Large intestine (tissue), 3 donors: ENCODE results near the gene EID2. TPM values are rescaled to one million over a fixed set of nuclear protein-coding genes. Genes with fewer than 3 reads are reported as not detected.

Experiments
- DNase-seq, 2 donors: peaks; one replicate each; pipeline versions ENCODE4 v3.0.0 to v3.0.0-alpha.2; 2013
- H3K27ac ChIP-seq: one replicate; pipeline ENCODE4 v1.5.1; 2013; ENCODE audit warnings: low read length
- H3K27me3 ChIP-seq: 2 replicates; pipeline ENCODE4 v1.6.1; 2013; ENCODE audit warnings: low read length; ENCODE audit not compliant: control insufficient read depth, insufficient read depth
- H3K36me3 ChIP-seq: 2 replicates; pipeline ENCODE4 v1.6.1; 2013; ENCODE audit warnings: low read length; ENCODE audit not compliant: control insufficient read depth, insufficient read depth
- H3K4me1 ChIP-seq: one replicate; pipeline ENCODE4 v1.6.1; 2013; ENCODE audit warnings: low read length; ENCODE audit not compliant: control insufficient read depth, insufficient read depth
- H3K4me3 ChIP-seq: one replicate; pipeline ENCODE4 v1.5.1; 2013; ENCODE audit warnings: low read length
- H3K9me3 ChIP-seq: one replicate; pipeline ENCODE4 v1.6.1; 2013; ENCODE audit warnings: mild to moderate bottlenecking, low read depth, low read length, moderate library complexity; ENCODE audit not compliant: control insufficient read depth
- WGBS: methylation state at CpG from one replicate; pipeline ENCODE4 v1.1.5; 2013; ENCODE audit warnings: low lambda C conversion rate; ENCODE audit not compliant: insufficient coverage; 5-methylcytosine and 5-hydroxymethylcytosine counted together
- polyA plus RNA-seq: library from polyadenylated mRNA; unstranded; fragments of 120-200 nt; gene quantifications from one replicate; pipeline ENCODE4 v1.2.1, GENCODE V29; 2013

EID2 gene
- polyA plus RNA-seq, 1 donor: 11.2 TPM

DNA sequence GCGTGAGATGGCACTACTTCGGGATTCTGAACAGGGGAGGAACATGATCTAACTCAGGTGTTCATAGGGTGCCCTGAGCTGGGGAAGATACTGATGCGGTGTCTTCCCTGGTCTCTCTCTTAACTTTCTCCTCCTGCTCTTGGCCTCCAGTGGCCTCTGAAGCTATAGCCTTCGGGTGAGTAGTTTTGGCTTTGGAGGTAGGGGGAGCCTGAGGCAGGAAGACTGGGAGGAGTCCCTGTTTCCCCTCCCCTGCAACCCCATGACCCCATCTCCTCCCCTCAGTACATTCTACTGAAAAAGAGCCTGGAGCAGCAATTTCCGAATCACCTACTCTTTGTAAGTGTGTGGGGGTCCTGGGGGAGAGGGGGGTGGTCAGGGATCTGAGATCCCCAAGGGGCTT is 21.5 kb downstream of the EID2 start:
- peaks cover 6% of the 10 kb centered on the region for H3K9me3 ChIP-seq
- WGBS: no CpG with 5 or more reads among the region's 5 CpGs
- no peak for DNase-seq

DNA sequence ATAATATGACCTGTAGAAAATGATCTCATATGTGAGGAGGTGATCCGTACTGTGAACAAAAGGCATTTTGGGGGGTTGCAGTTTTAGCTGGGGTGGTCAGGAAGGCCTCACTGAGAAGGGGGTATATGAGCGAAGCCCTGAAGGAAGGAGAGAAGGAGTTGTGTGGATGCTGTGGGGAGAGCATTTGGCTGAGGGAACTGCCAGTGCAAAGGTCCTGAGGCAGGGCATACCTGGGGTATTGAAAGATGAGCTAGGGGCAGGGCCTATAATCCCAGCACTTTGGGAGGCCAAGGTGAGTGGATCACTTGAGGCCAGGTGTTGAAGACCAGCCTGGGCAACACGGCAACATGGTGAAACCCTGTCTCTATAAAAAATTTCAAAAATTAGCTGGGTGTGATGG is 22.5 kb downstream of the EID2 start:
- H3K27ac ChIP-seq: no peak overlapping the region
- H3K27me3 ChIP-seq: peaks cover 55% of the 10 kb centered on the region
- no peaks in the 10 kb centered on the region for H3K36me3 ChIP-seq
- DNase-seq: no peak
- H3K4me1 ChIP-seq: peaks cover 8% of the 10 kb centered on the region
- WGBS: no CpG with 5 or more reads among the region's 3 CpGs
- H3K4me3 ChIP-seq: no peak overlapping the region
- peaks cover 6% of the 10 kb centered on the region for H3K9me3 ChIP-seq

More for the DNA sequence above, 21.5 kb downstream of the EID2 start:
- Histone ChIP-seq H3K4me3 (no peak overlapping the region), H3K27ac (no peak overlapping the region), H3K27me3 (peaks cover 45% of the 10 kb centered on the region), H3K4me1 (peaks cover 8% of the 10 kb centered on the region), H3K36me3 (no peaks in the 10 kb centered on the region)

- 29% methylated on average over 1 of the region's 6 CpGs for WGBS
- Histone ChIP-seq H3K4me1 (peaks cover 8% of the 10 kb centered on the region), H3K27ac (no peak overlapping the region), H3K9me3 (peaks cover 6% of the 10 kb centered on the region), H3K36me3 (no peaks in the 10 kb centered on the region), H3K4me3 (no peak overlapping the region), H3K27me3 (peaks cover 61% of the 10 kb centered on the region)
- DNase-seq: no peak
Observed at GRCh38 chr19:39516270-39516669, 23.7 kb downstream of the EID2 start.

GRCh38 chr19:39515551-39516191 is 24.3 kb downstream of the EID2 start:
- Histone ChIP-seq H3K27me3 (peaks cover 61% of the 10 kb centered on the region), H3K9me3 (peaks cover 6% of the 10 kb centered on the region), H3K27ac (no peak overlapping the region), H3K36me3 (no peaks in the 10 kb centered on the region), H3K4me1 (peaks cover 8% of the 10 kb centered on the region), H3K4me3 (peak overlapping the region; percentile 24)
- DNase-seq: peak in 1 of 2 donors; percentile 16
- WGBS: no CpG with 5 or more reads among the region's 44 CpGs

GRCh38 chr19:39514840-39515550 is 25.0 kb downstream of the EID2 start, which contains the start of gene SELENOV:
Gene SELENOV, plus strand, starts transcription at chr19:39515139. Its CDS starts 74 bp downstream, at chr19:39515213.
- 0% methylated on average over 2 of the region's 56 CpGs for WGBS
- peak in 1 of 2 donors; percentile 26 for DNase-seq
- H3K36me3 ChIP-seq: no peaks in the 10 kb centered on the region
- H3K4me3 ChIP-seq: peak within 1 kb of the TSS; percentile 24
- H3K4me1 ChIP-seq: peaks cover 8% of the 10 kb centered on the region
- H3K27me3 ChIP-seq: peaks cover 61% of the 10 kb centered on the region
- H3K27ac ChIP-seq: no peak within 1 kb of the TSS
- H3K9me3 ChIP-seq: peaks cover 6% of the 10 kb centered on the region

GRCh38 chr19:39512988-39513387 is 27.0 kb downstream of the EID2 start:
- H3K27ac ChIP-seq: no peak overlapping the region
- no peak overlapping the region for H3K4me3 ChIP-seq
- WGBS: no CpG with 5 or more reads among the region's 2 CpGs
- no peak for DNase-seq
- peaks cover 71% of the 10 kb centered on the region for H3K27me3 ChIP-seq
- peaks cover 8% of the 10 kb centered on the region for H3K4me1 ChIP-seq
- H3K36me3 ChIP-seq: no peaks in the 10 kb centered on the region
- peaks cover 6% of the 10 kb centered on the region for H3K9me3 ChIP-seq

DNA sequence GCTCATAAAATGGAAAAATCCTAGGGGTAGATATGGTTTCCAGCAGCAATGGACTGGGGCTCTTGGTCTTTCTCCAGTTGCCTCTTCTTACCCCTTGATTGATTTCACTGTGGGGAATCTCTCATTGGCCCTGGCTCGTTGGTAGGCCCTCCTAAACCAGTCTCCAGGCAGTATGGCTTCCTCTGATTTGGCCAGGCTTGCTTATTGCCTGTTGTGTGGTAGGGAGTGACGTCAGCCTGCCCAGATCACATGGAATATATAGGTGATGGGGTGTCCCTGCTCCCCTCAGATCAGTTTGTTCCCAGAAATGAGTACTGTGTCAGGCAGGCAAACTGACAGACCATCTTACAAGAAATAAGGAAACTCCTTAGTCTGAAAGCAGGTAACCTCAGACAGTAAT is 30.7 kb downstream of the EID2 start:
- Histone ChIP-seq H3K9me3 (peaks cover 3% of the 10 kb centered on the region), H3K4me3 (no peak overlapping the region), H3K27me3 (peaks cover 73% of the 10 kb centered on the region), H3K27ac (no peak overlapping the region), H3K4me1 (no peaks in the 10 kb centered on the region), H3K36me3 (no peaks in the 10 kb centered on the region)
- no peak for DNase-seq
- no CpG with 5 or more reads among the region's 2 CpGs for WGBS

DNA sequence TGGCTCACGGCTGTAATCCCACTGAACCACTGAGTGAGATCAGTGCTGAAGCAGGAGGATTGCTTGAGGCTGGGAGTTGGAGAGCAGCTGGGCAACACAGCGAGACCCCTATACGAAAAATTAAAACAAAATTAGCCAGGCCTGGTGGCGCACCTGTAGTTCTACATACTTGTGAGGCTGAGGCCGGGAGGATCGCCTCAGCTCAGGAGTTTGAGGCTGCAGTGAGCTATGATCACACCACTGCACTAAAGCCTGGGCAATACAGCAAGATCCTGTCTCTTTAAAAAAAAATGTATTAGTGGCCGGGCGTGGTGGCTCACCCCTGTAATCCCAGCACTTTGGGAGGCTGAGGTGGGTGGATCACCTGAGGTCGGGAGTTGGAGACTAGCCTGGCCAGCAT is 31.3 kb downstream of the EID2 start:
- no peak overlapping the region for H3K27ac ChIP-seq
- no peaks in the 10 kb centered on the region for H3K36me3 ChIP-seq
- DNase-seq: no peak
- WGBS: no CpG with 5 or more reads among the region's 9 CpGs
- peaks cover 3% of the 10 kb centered on the region for H3K9me3 ChIP-seq
- peaks cover 73% of the 10 kb centered on the region for H3K27me3 ChIP-seq
- H3K4me3 ChIP-seq: no peak overlapping the region
- H3K4me1 ChIP-seq: no peaks in the 10 kb centered on the region

DNA sequence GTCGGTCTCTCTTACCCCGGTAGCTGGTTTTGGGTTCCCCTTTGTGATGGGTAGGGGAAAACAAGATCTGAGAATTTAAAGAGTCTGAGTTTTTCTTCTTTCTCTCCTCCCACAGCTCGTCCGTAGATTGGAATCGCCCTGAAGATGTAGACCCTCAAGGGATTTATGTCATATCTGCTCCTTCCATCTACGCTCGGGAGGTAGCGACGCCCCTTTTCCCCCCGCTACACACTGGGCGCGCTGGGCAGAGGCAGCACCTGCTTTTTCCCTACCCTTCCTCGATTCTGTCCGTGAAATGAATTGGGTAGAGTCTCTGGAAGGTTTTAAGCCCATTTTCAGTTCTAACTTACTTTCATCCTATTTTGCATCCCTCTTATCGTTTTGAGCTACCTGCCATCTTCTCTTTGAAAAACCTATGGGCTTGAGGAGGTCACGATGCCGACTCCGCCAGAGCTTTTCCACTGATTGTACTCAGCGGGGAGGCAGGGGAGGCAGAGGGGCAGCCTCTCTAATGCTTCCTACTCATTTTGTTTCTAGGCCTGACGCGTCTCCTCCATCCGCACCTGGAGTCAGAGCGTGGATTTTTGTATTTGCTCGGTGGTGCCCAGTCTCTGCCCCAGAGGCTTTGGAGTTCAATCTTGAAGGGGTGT is 32.1 kb downstream of the EID2 start:
- H3K27me3 ChIP-seq: peaks cover 73% of the 10 kb centered on the region
- no peak for DNase-seq
- no peaks in the 10 kb centered on the region for H3K4me1 ChIP-seq
- peak overlapping the region; percentile 23 for H3K4me3 ChIP-seq
- H3K36me3 ChIP-seq: no peaks in the 10 kb centered on the region
- peaks cover 7% of the 10 kb centered on the region for H3K9me3 ChIP-seq
- no peak overlapping the region for H3K27ac ChIP-seq
- 20% methylated on average over 1 of the region's 24 CpGs for WGBS

DNA sequence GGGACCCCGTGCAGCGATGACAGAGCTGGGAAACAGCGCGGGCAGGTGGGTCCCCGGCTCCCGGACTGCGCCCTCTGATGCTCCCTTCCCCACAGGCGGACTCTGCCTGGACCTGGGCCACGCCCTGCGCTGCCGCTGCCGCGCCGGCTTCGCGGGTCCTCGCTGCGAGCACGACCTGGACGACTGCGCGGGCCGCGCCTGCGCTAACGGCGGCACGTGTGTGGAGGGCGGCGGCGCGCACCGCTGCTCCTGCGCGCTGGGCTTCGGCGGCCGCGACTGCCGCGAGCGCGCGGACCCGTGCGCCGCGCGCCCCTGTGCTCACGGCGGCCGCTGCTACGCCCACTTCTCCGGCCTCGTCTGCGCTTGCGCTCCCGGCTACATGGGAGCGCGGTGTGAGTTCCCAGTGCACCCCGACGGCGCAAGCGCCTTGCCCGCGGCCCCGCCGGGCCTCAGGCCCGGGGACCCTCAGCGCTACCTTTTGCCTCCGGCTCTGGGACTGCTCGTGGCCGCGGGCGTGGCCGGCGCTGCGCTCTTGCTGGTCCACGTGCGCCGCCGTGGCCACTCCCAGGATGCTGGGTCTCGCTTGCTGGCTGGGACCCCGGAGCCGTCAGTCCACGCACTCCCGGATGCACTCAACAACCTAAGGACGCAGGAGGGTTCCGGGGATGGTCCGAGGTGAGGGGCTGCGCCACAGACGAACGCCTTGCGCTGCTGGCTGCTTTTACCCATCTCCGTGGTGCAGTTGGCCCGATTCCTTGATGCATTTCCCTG is 32.8 kb downstream of the EID2 start:
- no CpG with 5 or more reads among the region's 96 CpGs for WGBS
- peaks cover 69% of the 10 kb centered on the region for H3K27me3 ChIP-seq
- peak; percentile 63 to 78 for DNase-seq
- H3K9me3 ChIP-seq: peaks cover 11% of the 10 kb centered on the region
- no peaks in the 10 kb centered on the region for H3K4me1 ChIP-seq
- H3K27ac ChIP-seq: no peak overlapping the region
- peak overlapping the region; percentile 23 for H3K4me3 ChIP-seq
- H3K36me3 ChIP-seq: no peaks in the 10 kb centered on the region
